ENCODE measurements around the gene RASSF4.

- TF ChIP-seq CTCF (IDR thresholded peaks at IDR 0.05; ENCODE audit: insufficient read depth, low read length) (no peak), REST (IDR thresholded peaks at IDR 0.05; ENCODE audit: insufficient replicate concordance, low read depth) (no peak), GABPA (IDR thresholded peaks at IDR 0.05; ENCODE audit: low read depth) (no peak), POLR2AphosphoS5 (IDR thresholded peaks at IDR 0.05; ENCODE audit: low read depth) (no peak)
Observed at GRCh38 chr10:44921061-44921460, 38.5 kb upstream of the RASSF4 start.
